ENCODE data around the gene CDKAL1.

The CDKAL1 gene

GRCh38 chr6:21142741-21143140, 608.5 kb downstream of the CDKAL1 start:
- in situ Hi-C loops (cut with MboI; ENCODE audit: low sequenced_read_pairs, unreplicated experiment): no loop called here
- no peak for TF ChIP-seq CTCF (IDR thresholded peaks at IDR 0.05; ENCODE audit: borderline replicate concordance, control extremely low read depth, extremely low read depth, insufficient read depth, missing control alignments)

DNA sequence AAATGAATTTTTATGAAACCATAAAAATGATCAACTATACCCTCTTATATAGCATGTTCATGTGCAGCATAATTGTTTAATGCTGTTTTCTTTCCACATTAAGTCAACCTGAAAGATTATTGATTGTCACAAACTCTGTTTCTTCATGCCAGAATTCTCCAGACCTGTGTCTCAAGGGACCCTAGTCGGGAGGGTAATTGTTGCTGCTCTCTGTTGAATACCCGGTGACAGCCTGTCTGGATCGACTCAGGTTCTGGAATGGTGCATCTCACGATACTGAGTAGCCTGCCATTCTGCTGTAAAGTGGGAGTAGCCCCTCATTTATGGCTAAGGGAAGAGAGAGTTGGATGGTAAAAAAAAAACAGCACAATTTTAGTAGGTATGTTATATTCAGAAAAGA, 609.4 kb downstream of the CDKAL1 start:
- in situ Hi-C loops (cut with MboI; ENCODE audit: low sequenced_read_pairs, unreplicated experiment): no loop called here
- no peak for DNase-seq (ENCODE audit: low spot score)
- TF ChIP-seq CTCF (IDR thresholded peaks at IDR 0.05; ENCODE audit: borderline replicate concordance, control extremely low read depth, extremely low read depth, insufficient read depth, missing control alignments): no peak

More at GRCh38 chr6:21142741-21143140, 608.5 kb downstream of the CDKAL1 start:
- no peak for DNase-seq (ENCODE audit: low spot score)

GRCh38 chr6:21144928-21145327, 610.7 kb downstream of the CDKAL1 start:
- in situ Hi-C loops (cut with MboI; ENCODE audit: low sequenced_read_pairs, unreplicated experiment): no loop called here
- TF ChIP-seq CTCF (IDR thresholded peaks at IDR 0.05; ENCODE audit: borderline replicate concordance, control extremely low read depth, extremely low read depth, insufficient read depth, missing control alignments): no peak
- DNase-seq (ENCODE audit: low spot score): no peak

GRCh38 chr6:21147995-21148394, 613.7 kb downstream of the CDKAL1 start:
- in situ Hi-C loops (cut with MboI; ENCODE audit: low sequenced_read_pairs, unreplicated experiment): no loop called here
- no peak for DNase-seq (ENCODE audit: low spot score)
- TF ChIP-seq CTCF (IDR thresholded peaks at IDR 0.05; ENCODE audit: borderline replicate concordance, control extremely low read depth, extremely low read depth, insufficient read depth, missing control alignments): no peak

- in situ Hi-C loops (cut with MboI; ENCODE audit: low sequenced_read_pairs, unreplicated experiment): no loop called here
- no peak for DNase-seq (ENCODE audit: low spot score)
- TF ChIP-seq CTCF (IDR thresholded peaks at IDR 0.05; ENCODE audit: borderline replicate concordance, control extremely low read depth, extremely low read depth, insufficient read depth, missing control alignments): no peak
Observed at GRCh38 chr6:21149470-21149869, 615.2 kb downstream of the CDKAL1 start.

GRCh38 chr6:21150667-21151066, 616.4 kb downstream of the CDKAL1 start:
- TF ChIP-seq CTCF (IDR thresholded peaks at IDR 0.05; ENCODE audit: borderline replicate concordance, control extremely low read depth, extremely low read depth, insufficient read depth, missing control alignments): no peak
- no peak for DNase-seq (ENCODE audit: low spot score)
- in situ Hi-C loops (cut with MboI; ENCODE audit: low sequenced_read_pairs, unreplicated experiment): no loop called here

DNA sequence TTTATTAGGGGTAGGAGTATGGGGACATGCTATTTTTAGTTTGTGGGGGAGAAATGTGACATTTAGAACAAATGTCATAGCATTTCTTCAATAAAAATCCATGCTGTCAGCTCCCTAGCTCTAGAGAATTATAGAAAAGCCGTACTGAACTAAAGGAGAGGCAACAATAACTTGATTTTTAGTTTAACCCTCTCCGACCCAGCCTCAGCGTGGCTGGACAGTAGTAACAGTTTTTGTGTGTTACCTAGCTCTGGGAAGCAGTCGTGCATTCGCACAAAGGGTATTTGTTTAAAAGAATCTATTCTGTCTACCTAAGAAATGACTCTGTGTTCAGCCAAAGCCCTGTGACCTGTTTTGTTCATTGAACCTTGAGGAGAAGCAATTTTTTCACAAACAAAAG, 616.9 kb downstream of the CDKAL1 start:
- no peak for TF ChIP-seq CTCF (IDR thresholded peaks at IDR 0.05; ENCODE audit: borderline replicate concordance, control extremely low read depth, extremely low read depth, insufficient read depth, missing control alignments)
- in situ Hi-C loops (cut with MboI; ENCODE audit: low sequenced_read_pairs, unreplicated experiment): no loop called here

More for the DNA sequence above, 616.9 kb downstream of the CDKAL1 start:
- DNase-seq (ENCODE audit: low spot score): no peak
